G401.6 (cell line): Measurements from ENCODE around the gene SULT2B1.
A peak's percentile ranks its signal among the peaks of the same experiment; 100 is the strongest.
"Not testable (repeated sequence)": the region's sequence is repeated elsewhere in the genome, so short reads cannot be mapped to it uniquely, and the experiment has no call there.

Experiments used
- FAIRE-seq: peaks from 2 replicates; lab custom pipeline; 2012; peaks lifted over from hg19 to GRCh38; lab: Jason Lieb, UNC

SULT2B1 gene

DNA sequence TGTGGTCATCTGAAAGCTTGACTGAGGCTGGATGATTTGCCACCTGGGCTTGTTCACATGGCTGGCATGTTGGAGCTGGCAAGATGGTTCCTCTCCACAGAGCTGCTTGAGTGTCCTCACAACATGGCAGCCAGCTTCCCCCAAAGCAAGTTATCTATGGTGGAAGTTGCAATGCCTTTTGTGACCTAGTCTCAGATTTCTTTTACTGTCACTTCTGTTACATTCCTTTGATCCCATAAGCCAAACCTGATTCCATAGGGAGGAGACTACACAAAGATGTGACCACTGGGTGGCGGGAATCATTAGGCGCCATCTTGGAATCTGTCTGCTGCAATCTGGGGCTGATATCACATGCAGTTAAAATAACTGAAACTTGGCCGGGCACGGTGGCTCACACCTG lies 22.8 kb upstream of the SULT2B1 start:
- FAIRE-seq: no peak

DNA sequence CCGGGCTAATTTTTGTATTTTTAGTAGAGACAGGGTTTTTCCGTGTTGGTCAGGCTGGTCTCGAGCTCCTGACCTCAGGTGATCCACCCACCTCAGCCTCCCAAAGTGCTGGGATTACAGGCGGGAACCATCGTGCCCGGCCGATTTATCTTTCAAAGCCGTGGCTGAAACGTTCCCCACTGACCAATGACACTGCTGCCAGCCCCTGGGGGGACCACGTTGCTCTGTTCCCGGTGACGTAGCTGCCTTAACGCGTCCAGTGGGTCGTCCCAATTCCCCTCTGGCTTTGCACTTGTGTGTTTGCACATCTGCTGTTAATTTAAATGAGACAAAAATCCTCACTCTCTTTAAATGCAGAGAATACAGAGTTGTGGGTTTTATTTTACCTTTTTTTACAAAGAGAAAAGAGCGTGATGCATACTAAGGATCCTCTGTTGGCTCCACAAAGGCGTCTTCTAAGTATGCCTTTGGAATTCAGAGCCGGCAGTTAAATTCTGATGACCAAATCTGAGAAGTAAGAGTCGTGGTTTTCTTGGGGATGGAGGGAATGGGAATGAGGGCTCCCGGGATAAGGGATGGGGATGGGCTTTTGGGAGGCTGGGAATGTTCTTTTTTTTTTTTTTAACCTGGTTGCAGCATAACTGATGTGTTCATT lies 21.8 kb upstream of the SULT2B1 start:
- FAIRE-seq: no peak

DNA sequence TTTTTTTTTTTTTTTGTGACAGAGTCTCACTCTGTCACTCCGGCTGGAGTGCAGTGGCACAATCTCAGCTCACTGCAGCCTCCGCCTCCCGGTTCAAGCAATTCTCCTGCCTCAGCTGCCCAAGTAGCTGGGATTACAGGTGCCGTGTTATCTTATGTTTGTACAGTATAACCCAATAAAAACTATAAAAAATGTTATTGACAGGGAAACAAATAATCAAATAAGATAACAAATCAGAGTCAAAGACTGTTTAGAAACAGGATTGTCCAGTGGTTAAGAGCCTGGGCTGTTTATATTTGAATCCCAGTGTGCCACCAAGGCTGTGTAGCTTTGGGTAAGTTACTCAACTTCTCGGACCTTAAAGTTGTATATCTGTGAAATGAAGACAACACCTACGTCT lies 21.2 kb upstream of the SULT2B1 start:
- no peak for FAIRE-seq

DNA sequence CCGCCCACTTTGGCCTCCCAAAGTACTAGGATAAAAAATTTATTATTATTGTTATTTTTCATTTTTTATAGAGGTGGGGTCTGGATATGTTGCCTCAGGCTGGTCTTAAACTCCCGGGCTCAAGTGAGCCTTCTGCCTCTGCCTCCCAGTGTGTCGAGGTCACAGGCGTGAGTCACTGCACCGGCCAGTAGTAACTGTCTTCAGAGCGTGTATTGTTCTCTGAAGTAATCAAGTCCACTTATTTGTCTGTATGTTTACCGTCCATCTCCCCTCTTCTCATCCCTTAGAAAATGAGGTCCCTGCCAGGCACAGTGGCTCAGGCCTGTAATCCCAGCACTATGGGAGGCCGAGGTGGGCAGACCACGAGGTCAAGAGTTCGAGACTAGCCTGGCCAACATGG lies 18.2 kb upstream of the SULT2B1 start:
- FAIRE-seq: no peak

DNA sequence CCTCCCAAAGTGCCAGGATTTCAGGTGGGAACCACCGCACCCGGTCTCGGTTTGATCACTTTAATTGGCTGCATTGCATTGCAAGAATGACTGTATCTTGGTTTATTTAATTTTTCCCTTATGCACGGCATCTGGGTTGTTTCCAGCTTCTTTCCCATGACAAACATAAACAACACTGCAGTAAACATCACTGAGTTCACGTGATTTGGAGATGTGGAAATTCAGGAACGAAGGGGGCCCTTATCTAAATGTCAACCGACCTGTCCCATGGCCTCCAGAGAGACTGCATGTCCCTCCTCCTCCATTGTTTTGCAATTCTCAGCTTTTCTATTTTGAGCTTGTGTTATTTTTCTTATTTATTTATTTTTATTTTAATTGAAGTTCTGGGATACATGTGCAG lies 14.4 kb upstream of the SULT2B1 start:
- no peak for FAIRE-seq

DNA sequence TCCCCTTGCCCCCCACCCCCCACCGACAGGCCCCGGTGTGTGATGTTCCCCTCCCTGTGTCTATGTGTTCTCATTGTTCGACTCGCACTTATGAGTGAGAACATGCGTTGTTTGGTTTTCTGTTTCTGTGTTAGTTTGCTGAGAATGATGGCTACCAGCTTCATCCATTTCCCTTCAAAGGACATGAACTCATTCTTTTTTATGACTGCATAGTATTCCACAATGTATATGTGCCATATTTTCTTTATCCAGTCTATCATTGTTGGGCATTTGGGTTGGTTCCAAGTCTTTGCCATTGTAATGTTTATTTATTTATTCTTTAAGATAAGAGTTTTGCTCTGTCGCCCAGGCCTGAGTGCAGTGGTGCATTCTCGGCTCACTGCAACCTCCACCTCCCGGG lies 13.9 kb upstream of the SULT2B1 start:
- FAIRE-seq: not testable (repeated sequence)

DNA sequence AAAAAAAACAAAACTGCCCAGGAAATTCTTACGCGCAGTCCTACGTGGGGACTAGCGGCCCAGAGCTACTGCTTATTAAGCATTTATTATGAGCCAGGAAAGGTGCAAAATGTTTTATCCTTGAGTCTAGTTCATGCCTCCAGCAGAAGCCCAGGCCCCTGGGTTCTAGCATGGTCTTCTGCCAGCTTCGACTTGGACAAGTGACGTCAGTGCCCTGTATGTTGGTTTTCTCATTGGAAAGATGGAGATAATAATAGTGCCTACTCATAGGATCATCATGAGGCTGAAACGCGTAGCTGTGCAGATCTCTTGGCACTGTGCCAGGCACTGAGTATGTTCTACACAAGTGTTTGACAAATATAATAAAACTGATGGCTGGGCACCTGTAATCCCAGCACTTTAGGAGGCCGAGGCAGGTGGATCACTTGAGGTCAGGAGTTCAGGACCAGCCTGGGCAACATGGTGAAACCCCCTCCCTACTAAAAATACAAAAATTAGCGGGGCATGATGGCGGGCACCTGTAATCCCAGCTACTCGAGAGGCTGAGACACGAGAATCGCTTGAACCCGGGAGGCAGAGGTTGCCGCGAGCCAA lies 12.4 kb upstream of the SULT2B1 start:
- no peak for FAIRE-seq

DNA sequence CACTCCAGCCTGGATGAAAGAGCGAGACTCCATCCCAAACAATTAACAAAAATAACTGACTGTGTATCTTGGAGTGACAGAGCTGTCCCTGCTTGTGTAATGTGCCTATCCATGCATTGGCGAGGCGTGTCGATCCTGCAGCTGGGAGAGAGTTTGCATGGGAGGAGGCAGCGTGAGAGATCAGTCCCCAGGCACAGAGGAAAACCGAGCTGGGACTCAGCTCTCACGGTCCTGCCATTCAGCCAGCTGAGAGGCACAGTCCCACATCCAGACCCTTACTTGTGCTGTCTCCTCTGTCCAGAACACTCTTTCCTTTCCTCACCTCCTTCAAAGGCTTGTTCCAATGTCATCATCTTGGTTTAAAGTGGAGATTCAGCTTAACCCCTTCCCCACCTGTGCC lies 11.9 kb upstream of the SULT2B1 start:
- no peak for FAIRE-seq

DNA sequence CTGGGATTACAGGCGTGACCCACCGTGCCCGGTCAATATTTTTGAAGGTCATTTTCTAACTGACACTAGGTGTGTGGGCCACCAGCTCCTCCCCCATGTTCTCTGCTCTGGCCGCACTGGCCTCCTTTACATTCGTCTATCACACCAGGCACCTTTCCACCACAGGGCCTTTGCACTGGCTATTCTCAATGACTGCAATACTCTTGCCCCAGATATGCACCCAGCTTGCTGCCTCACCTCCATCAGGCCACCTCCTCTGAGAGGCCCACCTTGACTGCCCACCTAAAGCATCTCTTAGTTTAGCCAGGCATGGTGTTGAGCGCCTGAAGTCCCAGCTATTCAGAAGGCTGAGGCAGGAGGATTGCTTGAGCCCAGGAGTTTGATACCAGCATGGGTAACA lies 10.2 kb upstream of the SULT2B1 start:
- FAIRE-seq: no peak

DNA sequence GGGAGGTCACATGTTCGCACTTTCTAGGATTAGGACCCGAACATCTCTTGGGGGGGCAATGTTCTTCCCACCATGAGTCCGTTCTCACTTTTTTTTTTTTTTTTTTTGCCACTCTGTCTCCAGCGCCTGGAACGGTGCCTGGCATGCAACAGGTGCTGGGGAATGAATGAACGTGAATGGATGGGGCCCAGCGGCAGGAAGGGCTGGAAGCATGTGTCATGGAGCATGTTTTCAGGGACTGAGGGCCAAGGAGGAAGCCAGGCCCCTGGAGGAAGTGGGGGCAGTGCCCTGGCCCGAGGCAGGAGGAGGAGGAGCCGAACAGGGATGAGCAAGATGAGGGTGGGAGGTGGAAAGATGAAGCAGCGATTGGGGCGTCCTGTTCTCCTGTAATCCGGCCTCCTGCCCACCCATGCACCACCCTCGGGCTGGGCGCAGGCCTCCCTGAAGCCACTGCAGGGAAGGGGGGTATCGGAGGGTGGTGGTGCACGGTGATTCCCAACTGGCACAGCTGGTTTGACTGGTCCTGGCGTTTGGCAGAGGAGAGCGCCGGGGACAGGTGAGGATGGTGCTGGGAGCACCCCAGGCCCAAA lies 8.8 kb upstream of the SULT2B1 start:
- no peak for FAIRE-seq

DNA sequence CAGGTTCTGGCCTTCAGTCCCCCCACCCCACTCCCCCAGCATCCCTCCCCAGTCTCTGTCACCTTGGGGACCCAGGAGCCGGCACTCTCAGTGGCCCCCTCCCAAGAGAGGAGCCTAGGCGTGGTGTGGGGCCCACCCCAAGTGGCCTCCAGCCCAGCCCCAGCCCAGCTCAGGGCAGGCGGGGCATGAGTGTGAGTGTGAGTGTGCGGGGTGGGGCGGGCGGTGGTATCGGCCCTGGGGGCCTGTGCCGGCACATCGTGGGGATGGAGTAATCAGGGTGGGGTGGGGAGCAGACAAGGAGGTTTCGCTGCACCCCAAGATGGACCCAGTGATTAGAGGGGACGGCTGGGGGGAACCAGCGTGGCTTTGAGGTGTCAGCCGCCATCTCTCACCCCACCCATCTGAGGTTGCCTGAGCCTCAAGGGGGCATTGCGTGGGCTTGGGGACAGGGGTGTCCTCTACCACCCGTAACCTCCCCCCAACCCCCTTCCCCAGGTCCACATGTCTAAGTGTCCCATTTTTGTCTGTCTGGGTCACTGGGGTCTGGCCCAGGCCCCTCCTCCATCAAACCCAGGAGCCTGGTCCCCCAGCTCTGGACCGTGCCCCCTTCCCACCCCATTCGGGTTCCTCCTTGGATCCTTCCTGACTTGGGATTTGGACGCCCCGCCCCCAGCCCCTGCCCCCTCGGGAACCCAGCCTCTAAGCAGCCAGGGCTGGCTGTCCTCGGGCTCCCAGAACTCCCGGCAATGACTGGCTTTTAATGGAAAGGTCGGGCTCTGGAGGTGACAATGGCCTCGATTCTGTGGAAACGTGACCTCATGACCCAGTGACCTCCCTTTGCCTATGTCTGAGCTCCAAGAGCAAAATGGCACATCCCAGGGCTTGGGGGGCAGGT lies 6.9 kb upstream of the SULT2B1 start:
- no peak for FAIRE-seq

DNA sequence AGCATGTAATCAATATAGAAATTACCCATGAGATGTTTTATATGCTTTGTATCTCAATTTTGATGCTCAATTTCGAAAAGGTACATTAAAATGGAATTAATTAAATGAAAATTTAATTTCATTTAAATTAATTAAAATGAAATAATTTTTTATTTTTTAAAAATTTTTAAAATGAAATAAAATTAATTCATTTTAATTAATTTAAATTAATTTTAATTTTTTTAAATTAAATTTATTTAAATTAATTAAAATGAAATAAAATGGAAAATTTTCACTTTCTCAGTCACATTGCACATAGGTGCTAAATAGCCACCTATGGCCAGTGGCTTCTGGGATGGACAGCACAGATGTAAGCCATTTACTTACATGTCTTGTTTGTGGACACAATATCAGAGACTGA lies 4.2 kb upstream of the SULT2B1 start:
- peak; percentile 98 for FAIRE-seq

DNA sequence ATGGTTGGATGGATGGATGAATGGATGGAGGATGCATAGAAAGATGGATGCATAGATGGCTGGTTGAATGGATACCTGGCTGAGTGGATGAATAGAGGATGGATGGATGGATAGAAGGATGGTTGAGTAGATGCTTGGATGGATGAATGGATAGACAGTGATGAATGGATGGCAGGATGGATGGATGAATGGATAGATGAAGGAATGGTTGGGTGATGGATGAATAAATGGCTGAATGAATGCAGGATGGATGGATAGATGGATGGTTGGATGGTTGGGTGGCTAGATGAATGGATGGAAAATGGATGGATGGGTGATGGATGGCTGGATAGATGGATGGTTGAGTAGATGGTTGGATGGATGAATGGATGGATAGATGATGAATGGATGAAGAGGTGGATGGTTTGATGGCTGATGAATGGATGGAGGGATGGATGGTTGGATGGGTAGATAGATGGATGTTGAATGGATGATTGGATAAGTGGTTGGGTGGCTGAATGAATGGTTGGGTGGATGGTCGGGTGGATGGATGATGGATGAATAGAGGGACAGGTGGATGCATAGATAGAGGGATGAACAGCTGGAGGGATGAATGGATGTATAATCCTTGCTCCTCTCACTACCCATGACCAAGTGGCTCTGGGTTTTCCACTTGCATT lies 3.6 kb upstream of the SULT2B1 start:
- no peak for FAIRE-seq

DNA sequence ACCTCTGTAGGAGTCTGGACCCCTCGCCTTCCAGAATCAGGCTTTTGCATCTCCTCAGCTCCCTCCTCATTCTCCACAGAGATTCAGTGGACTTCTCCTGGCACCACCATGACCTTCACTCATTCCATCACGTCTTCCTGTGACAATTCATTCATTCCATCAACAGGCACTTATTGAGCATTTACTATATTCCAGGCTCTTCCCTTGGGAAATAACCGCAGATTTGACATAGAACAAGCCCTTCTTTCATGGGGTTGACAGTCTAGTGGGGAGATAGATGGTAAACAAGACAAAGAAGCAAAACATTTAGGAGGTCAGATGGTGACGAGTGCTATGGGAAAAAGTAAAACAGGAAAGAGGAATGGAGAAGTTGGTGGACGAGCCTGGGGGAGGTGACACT lies 2.6 kb upstream of the SULT2B1 start:
- no peak for FAIRE-seq

DNA sequence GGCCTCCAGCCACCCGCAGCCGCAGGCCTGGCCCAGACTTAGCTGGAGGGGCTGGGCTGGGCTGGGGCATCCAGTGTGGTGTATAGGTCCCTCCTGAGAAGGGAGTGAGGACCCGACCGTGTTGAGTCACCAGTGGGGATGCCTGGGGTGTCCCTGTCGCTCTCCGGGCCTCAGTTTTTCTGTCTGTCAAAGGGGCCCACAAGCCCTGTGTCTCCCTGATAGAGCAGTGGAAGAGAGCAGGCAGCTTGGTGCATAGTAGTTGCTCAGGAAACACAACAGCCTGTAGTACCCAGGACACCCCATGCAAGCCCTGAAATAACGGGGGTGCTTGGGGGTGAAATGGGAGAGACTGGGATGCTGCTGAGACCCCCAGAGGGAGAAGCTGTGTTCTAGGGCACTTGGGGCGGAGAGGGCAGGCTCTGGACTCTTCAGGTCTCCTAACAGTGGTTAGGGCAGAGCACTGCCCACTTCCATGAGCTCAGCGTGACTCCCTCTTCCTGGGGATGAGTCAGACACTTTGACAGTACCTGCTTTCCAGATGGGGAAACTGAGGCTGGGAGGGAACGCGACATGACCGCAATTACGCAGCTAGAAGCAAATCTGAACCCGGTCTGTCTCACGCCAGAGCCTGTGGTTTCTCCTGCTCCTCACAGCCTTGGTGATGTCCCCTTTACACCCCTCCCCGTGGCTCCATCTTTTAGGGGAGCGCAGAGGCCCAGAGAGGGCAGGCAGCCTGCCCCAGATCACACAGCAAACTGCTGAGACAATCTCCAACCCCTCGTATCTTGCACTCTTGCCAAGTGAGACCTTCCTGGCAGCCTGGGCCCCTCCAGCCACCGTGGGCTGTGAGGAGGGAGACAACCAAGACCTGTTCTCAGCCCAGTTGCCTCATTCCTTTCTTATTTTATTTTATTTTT lies 692 bp downstream of the SULT2B1 start:
- no peak for FAIRE-seq

DNA sequence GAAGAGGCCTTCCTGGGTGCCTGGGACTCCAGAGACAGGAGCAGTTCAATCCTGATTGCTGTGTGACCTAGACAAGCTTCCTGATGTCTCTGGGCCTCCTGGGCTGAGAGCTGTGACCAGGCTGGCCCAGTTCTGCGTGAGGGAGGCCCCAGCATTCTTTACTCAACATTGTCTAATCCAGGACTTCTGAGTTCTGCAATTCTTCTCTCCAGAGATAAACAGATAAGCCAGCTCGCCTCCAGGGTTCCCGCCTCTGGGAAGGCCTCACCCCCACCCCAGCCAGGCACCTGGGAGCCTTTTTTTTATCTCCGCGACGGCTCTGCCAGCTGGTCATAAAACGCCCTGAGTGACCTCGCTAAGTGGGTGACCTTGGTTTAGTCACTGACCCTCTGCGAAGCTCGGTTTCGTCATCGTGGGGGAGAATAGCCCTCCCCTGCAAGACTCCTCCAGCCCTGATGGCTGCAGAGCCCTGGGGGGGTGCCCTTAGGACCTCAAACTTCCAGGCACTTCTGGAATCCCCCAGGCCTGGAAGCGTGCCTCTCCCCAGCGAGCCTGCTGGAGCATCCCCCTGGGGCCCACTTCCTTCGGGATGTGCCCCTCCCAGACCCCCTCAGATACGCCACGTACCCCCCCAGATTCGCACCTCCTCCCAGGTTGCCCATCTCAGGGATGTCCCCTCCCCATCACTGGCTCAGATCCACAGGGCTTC lies 1.9 kb downstream of the SULT2B1 start:
- FAIRE-seq: no peak

DNA sequence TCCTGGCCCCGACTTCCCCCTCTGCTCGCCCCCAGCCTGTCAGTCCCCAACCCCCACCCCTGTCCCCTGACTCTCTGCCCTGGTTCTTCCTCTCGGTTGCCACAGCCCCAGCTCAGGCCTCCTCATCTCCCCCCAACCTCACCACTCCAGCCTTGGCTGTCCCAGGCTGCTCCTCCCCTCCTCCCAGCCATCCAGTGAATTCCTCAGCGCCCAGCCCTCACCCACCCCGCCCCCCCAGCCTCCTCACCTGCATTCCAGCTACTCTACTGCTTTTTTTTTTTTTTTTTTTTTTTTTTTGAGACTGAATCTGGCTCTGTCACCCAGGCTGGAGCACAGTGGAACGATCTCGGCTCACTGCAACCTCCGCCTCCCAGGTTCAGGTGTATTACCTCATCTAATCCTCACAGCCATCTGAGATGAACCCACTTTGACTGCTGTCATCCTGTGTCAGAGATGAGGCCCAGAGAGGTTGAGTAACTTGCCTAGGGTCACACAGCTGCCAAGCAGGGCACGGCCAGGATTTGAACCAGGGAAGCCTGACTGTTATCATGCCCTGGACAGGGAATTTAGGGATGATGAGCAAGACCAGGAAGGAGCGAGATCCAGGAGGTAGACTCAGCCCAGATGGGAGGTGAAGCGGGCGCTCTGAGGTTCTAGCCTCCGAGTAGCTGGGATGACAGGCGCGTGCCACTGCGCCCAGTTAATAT lies 2.6 kb downstream of the SULT2B1 start:
- FAIRE-seq: no peak

DNA sequence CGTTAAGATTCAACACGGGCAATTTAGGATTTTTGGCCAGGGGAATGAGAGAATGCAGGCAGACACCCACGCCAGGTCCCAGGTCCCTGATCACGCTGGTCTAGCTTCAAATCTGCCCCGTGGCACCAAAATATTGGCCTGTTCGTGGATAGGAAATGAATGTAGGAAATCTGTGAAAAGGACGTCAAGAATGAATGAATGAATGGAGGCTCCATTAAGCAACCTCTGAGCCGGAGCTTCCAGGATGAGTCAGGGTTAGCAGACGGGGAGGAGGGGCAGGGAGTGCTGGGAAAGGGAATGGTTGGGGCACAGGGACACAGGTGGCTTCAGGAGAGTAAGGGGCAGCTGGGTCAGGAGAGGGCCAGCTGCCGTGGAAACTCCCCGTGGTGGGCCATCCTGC lies 4.2 kb downstream of the SULT2B1 start:
- no peak for FAIRE-seq

DNA sequence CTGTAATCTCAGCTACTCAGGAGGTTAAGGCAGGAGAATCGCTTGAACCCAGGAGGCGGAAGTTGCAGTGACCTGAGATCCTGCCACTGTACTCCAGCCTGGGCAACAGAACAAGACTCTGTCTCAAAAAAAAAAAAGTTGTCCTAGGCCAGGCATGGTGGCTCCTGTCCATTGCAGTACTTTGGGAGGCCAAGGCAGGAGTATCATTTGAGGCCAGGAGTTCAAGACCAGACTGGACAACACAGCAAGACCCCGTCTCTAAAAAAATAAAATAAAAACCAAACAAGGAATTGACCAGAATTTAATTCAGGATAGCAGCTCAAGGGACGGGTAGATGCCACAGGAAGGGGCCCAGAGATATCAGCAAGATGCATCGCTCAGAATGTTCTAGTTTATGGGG lies 4.9 kb downstream of the SULT2B1 start:
- FAIRE-seq: no peak

DNA sequence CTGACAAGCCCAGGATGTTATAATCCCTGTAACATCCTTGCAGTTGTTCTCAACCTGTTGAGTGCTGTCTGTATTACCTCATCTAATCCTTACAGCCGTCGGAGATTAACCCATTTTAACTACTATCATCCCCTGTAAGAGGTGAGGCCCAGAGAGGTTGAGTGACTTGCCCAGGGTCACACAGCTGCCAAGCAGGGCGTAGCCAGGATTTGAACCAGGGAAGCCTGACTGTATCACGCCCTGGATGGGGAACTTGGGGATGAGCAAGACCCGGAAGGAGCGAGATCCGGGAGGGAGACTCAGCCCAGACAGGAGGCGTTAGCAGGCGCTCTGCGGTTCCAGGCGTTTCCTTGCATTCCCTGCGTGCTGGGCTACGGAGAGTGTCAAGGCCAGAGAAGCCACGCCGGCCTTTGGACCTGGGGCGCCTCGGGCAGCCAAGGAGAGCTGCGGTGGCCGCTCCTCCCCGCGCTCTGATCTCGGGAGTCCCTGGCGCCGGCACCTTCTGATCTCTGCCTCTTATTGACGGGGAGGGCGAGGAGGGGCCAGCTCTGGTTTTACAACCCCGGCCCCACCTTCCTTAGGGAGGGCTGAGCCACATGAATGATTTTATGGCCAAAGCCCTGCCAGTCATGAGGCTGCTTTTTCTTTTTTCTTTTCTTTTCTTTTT lies 6.2 kb downstream of the SULT2B1 start:
- FAIRE-seq: no peak
